ENCODE data around the gene UNC5CL.
"Not testable (repeated sequence)": the region's sequence is repeated elsewhere in the genome, so short reads cannot be mapped to it uniquely, and the experiment has no call there.

The UNC5CL gene

GRCh38 chr6:41037107-41037900 lies 1.7 kb downstream of the UNC5CL start:
- no peak for DNase-seq

- DNase-seq = no peak
Measured at GRCh38 chr6:41036601-41037000, 2.4 kb downstream of the UNC5CL start.

GRCh38 chr6:41036186-41036585 lies 2.8 kb downstream of the UNC5CL start:
- DNase-seq = no peak

- DNase-seq = no peak
Measured at GRCh38 chr6:41033776-41034175, 5.2 kb downstream of the UNC5CL start.

- DNase-seq = no peak
Measured at GRCh38 chr6:41032830-41033229, 6.2 kb downstream of the UNC5CL start.

GRCh38 chr6:41028561-41029412 lies 10.2 kb downstream of the UNC5CL start:
- no peak for DNase-seq

GRCh38 chr6:41027799-41028560 lies 11.0 kb downstream of the UNC5CL start:
- peak; percentile 87 for DNase-seq

GRCh38 chr6:41027241-41027640 lies 11.8 kb downstream of the UNC5CL start:
- DNase-seq = no peak

GRCh38 chr6:41025966-41026530 lies 13.0 kb downstream of the UNC5CL start:
- no peak for DNase-seq

- DNase-seq = no peak
Measured at GRCh38 chr6:41023114-41023513, 15.9 kb downstream of the UNC5CL start.

GRCh38 chr6:41022294-41022693 lies 16.7 kb downstream of the UNC5CL start:
- DNase-seq = no peak

- no peak for DNase-seq
Measured at GRCh38 chr6:41021832-41022231, 17.2 kb downstream of the UNC5CL start.

- DNase-seq = no peak
Measured at GRCh38 chr6:41017663-41018062, 21.4 kb downstream of the UNC5CL start.

- DNase-seq = not testable (repeated sequence)
Measured at GRCh38 chr6:41015860-41016259, 23.2 kb downstream of the UNC5CL start.

GRCh38 chr6:41014780-41015179 lies 24.2 kb downstream of the UNC5CL start:
- DNase-seq = no peak

- no peak for DNase-seq
Measured at GRCh38 chr6:41013466-41014153, 25.4 kb downstream of the UNC5CL start.

- no peak for DNase-seq
Measured at GRCh38 chr6:41011673-41012072, 27.3 kb downstream of the UNC5CL start.

GRCh38 chr6:41009669-41010068 lies 29.4 kb downstream of the UNC5CL start:
- no peak for DNase-seq

- DNase-seq = no peak
Measured at GRCh38 chr6:41008011-41008410, 31.0 kb downstream of the UNC5CL start.

GRCh38 chr6:41006980-41007379 lies 32.0 kb downstream of the UNC5CL start:
- DNase-seq = not testable (repeated sequence)

- not testable (repeated sequence) for DNase-seq
Measured at GRCh38 chr6:41006217-41006616, 32.8 kb downstream of the UNC5CL start.

- DNase-seq = no peak
Measured at GRCh38 chr6:41002168-41002567, 36.9 kb downstream of the UNC5CL start.
